ENCODE data around the gene NFAM1.
A peak's percentile ranks its signal among the peaks of the same experiment; 100 is the strongest.

Gene NFAM1

GRCh38 chr22:42384506-42384905, 47.7 kb downstream of the NFAM1 start:
- FAIRE-seq (no peak), DNase-seq (ENCODE audit: insufficient read length, low spot score) (no peak)

- DNase-seq (ENCODE audit: insufficient read length, low spot score), result no peak
- FAIRE-seq, result no peak
These were observed 48.3 kb downstream of the NFAM1 start for GRCh38 chr22:42383851-42384417.

- no peak for FAIRE-seq
- DNase-seq (ENCODE audit: insufficient read length, low spot score), result no peak
These were observed 48.9 kb downstream of the NFAM1 start for GRCh38 chr22:42383287-42383686.

GRCh38 chr22:42380769-42381551, 51.2 kb downstream of the NFAM1 start:
- DNase-seq (ENCODE audit: insufficient read length, low spot score) (no peak), FAIRE-seq (no peak)

GRCh38 chr22:42379966-42380537, 52.2 kb downstream of the NFAM1 start:
- no peak for DNase-seq (ENCODE audit: insufficient read length, low spot score)
- no peak for FAIRE-seq

- DNase-seq (ENCODE audit: insufficient read length, low spot score) (no peak), FAIRE-seq (no peak)
These were observed 55.3 kb downstream of the NFAM1 start for GRCh38 chr22:42376711-42377554.

GRCh38 chr22:42375982-42376381, 56.2 kb downstream of the NFAM1 start:
- DNase-seq (ENCODE audit: insufficient read length, low spot score) (no peak), FAIRE-seq (no peak)

- DNase-seq (ENCODE audit: insufficient read length, low spot score) (no peak), FAIRE-seq (no peak)
These were observed 59.2 kb downstream of the NFAM1 start for GRCh38 chr22:42372976-42373375.

GRCh38 chr22:42371501-42371900, 60.7 kb downstream of the NFAM1 start:
- DNase-seq (ENCODE audit: insufficient read length, low spot score), result no peak
- FAIRE-seq, result no peak

- FAIRE-seq (no peak), DNase-seq (ENCODE audit: insufficient read length, low spot score) (no peak)
These were observed 61.1 kb downstream of the NFAM1 start for GRCh38 chr22:42371099-42371498.

GRCh38 chr22:42369250-42370041, 62.8 kb downstream of the NFAM1 start:
- DNase-seq (ENCODE audit: insufficient read length, low spot score) (peak; percentile 99), FAIRE-seq (peak; percentile 99)

GRCh38 chr22:42368379-42369249, 63.6 kb downstream of the NFAM1 start:
- DNase-seq (ENCODE audit: insufficient read length, low spot score) (no peak), FAIRE-seq (no peak)

GRCh38 chr22:42367980-42368378, 64.2 kb downstream of the NFAM1 start:
- no peak for DNase-seq (ENCODE audit: insufficient read length, low spot score)
- FAIRE-seq, result no peak

- FAIRE-seq, result no peak
- DNase-seq (ENCODE audit: insufficient read length, low spot score), result no peak
These were observed 65.2 kb downstream of the NFAM1 start for GRCh38 chr22:42366806-42367581.

GRCh38 chr22:42365942-42366695, 66.1 kb downstream of the NFAM1 start:
- no peak for DNase-seq (ENCODE audit: insufficient read length, low spot score)
- no peak for FAIRE-seq

- DNase-seq (ENCODE audit: insufficient read length, low spot score) (no peak), FAIRE-seq (no peak)
These were observed 66.9 kb downstream of the NFAM1 start for GRCh38 chr22:42365111-42365865.

GRCh38 chr22:42364604-42365110, 67.5 kb downstream of the NFAM1 start:
- FAIRE-seq (no peak), DNase-seq (ENCODE audit: insufficient read length, low spot score) (no peak)

Measured in GM19239 (cell line).